ENCODE measurements around the gene CBLIF.
A peak's percentile ranks its signal among the peaks of the same experiment; 100 is the strongest.
"Not testable (repeated sequence)": the region's sequence is repeated elsewhere in the genome, so short reads cannot be mapped to it uniquely, and the experiment has no call there.

Gene CBLIF

GRCh38 chr11:59800390-59801025 lies 44.8 kb downstream of the CBLIF start:
- no peak for DNase-seq (ENCODE audit: low read depth, low spot score)

- DNase-seq (ENCODE audit: low read depth, low spot score) = no peak
Measured at GRCh38 chr11:59794417-59794816, 50.9 kb downstream of the CBLIF start.

- no peak for DNase-seq (ENCODE audit: low read depth, low spot score)
Measured at GRCh38 chr11:59792507-59792906, 52.8 kb downstream of the CBLIF start.

- DNase-seq (ENCODE audit: low read depth, low spot score) = no peak
Measured at GRCh38 chr11:59791639-59792038, 53.7 kb downstream of the CBLIF start.

GRCh38 chr11:59787816-59788215 lies 57.5 kb downstream of the CBLIF start:
- DNase-seq (ENCODE audit: low read depth, low spot score) = peak; percentile 53

- DNase-seq (ENCODE audit: low read depth, low spot score) = no peak
Measured at GRCh38 chr11:59787255-59787588, 58.1 kb downstream of the CBLIF start.

- no peak for DNase-seq (ENCODE audit: low read depth, low spot score)
Measured at GRCh38 chr11:59785818-59786217, 59.5 kb downstream of the CBLIF start.

GRCh38 chr11:59784441-59784840 lies 60.9 kb downstream of the CBLIF start:
- not testable (repeated sequence) for DNase-seq (ENCODE audit: low read depth, low spot score)

- DNase-seq (ENCODE audit: low read depth, low spot score) = no peak
Measured at GRCh38 chr11:59783632-59784090, 61.6 kb downstream of the CBLIF start.

- DNase-seq (ENCODE audit: low read depth, low spot score) = no peak
Measured at GRCh38 chr11:59782080-59782479, 63.2 kb downstream of the CBLIF start.

- no peak for DNase-seq (ENCODE audit: low read depth, low spot score)
Measured at GRCh38 chr11:59779487-59779886, 65.8 kb downstream of the CBLIF start.
